Germinal center (tissue), 1 donor: Measurements from ENCODE around the gene PCMTD2.
"Not testable (repeated sequence)": the region's sequence is repeated elsewhere in the genome, so short reads cannot be mapped to it uniquely, and the experiment has no call there.

Experiments
- DNase-seq: peaks from one replicate; pipeline ENCODE4 v3.0.0; 2012; ENCODE audit warnings: mixed read lengths, low spot score

PCMTD2 gene

GRCh38 chr20:64224351-64225170 lies 31.0 kb upstream of the PCMTD2 start:
- no peak for DNase-seq

GRCh38 chr20:64225171-64225595 lies 30.4 kb upstream of the PCMTD2 start:
- no peak for DNase-seq

- DNase-seq, result no peak
Measured at GRCh38 chr20:64225828-64226598, 29.5 kb upstream of the PCMTD2 start.

GRCh38 chr20:64226686-64227580 lies 28.6 kb upstream of the PCMTD2 start:
- no peak for DNase-seq

GRCh38 chr20:64228086-64228653 lies 27.4 kb upstream of the PCMTD2 start:
- DNase-seq, result no peak

- DNase-seq, result no peak
Measured at GRCh38 chr20:64228751-64229506, 26.6 kb upstream of the PCMTD2 start.

GRCh38 chr20:64229507-64230061 lies 26.0 kb upstream of the PCMTD2 start:
- DNase-seq, result no peak

- DNase-seq, result no peak
Measured at GRCh38 chr20:64230461-64231145, 24.9 kb upstream of the PCMTD2 start.

GRCh38 chr20:64231621-64232550 lies 23.7 kb upstream of the PCMTD2 start:
- no peak for DNase-seq

- no peak for DNase-seq
Measured at GRCh38 chr20:64232794-64233193, 22.8 kb upstream of the PCMTD2 start.

- no peak for DNase-seq
Measured at GRCh38 chr20:64233725-64234124, 21.8 kb upstream of the PCMTD2 start.

GRCh38 chr20:64234291-64234791 lies 21.2 kb upstream of the PCMTD2 start:
- DNase-seq, result no peak

GRCh38 chr20:64234921-64235565 lies 20.5 kb upstream of the PCMTD2 start:
- not testable (repeated sequence) for DNase-seq

GRCh38 chr20:64236137-64237088 lies 19.1 kb upstream of the PCMTD2 start:
- DNase-seq, result no peak

- no peak for DNase-seq
Measured at GRCh38 chr20:64237316-64237715, 18.2 kb upstream of the PCMTD2 start.

- DNase-seq, result no peak
Measured at GRCh38 chr20:64238115-64238825, 17.3 kb upstream of the PCMTD2 start.
